Keratinocyte (primary cell): ENCODE measurements around the gene SRRD. TPM values are rescaled to one million over a fixed set of nuclear protein-coding genes. Genes with fewer than 3 reads are reported as not detected.

Experiments used
- DNase-seq: peaks from one replicate; pipeline ENCODE4 v3.0.0-alpha.2; 2011; ENCODE audit warnings: low read depth, missing footprints, low spot score
- FAIRE-seq: peaks from 2 replicates; lab custom pipeline; 2011; peaks lifted over from hg19 to GRCh38; lab: Jason Lieb, UNC
- H2AFZ ChIP-seq: 2 replicates; pipeline ENCODE4 v1.6.0; 2012; ENCODE audit warnings: low read length, control low read depth, inconsistent platforms; ENCODE audit not compliant: control insufficient read depth
- H3K27ac ChIP-seq: 2 replicates; pipeline ENCODE4 v1.5.1; 2011; ENCODE audit warnings: low read length; ENCODE audit not compliant: control insufficient read depth, insufficient read depth
- H3K27me3 ChIP-seq: 3 replicates; pipeline ENCODE4 v1.6.0; 2011; ENCODE audit warnings: low read length; ENCODE audit not compliant: control insufficient read depth, insufficient read depth; ENCODE audit errors: extremely low read depth
- H3K36me3 ChIP-seq, 2 experiments: 2 replicates in 1 of 2; 3 replicates in 1 of 2; pipeline ENCODE4 v1.5.1; 2011; ENCODE audit warnings: low read length in 2 of 2, mild to moderate bottlenecking in 1 of 2; ENCODE audit not compliant: control insufficient read depth in 2 of 2, insufficient read depth in 2 of 2; ENCODE audit errors: extremely low read depth in 1 of 2
- H3K4me1 ChIP-seq: 3 replicates; pipeline ENCODE4 v1.5.1; 2011; ENCODE audit warnings: low read length; ENCODE audit not compliant: control insufficient read depth, insufficient read depth; ENCODE audit errors: extremely low read depth
- H3K4me2 ChIP-seq: 3 replicates; pipeline ENCODE4 v1.6.0; 2011; ENCODE audit warnings: low read depth, low read length; ENCODE audit not compliant: control insufficient read depth, insufficient read depth; ENCODE audit errors: extremely low read depth
- H3K4me3 ChIP-seq, 3 experiments: fragments of 200-600 bp in 1 of 3; sonication (generic) in 1 of 3; 2 replicates in 2 of 3; 3 replicates in 1 of 3; pipeline ENCODE4 v1.5.1; 2011 to 2016; ENCODE audit warnings: low read length in 3 of 3, mild to moderate bottlenecking in 3 of 3, control low read depth in 2 of 3, inconsistent platforms in 1 of 3, low read depth in 1 of 3, mixed read lengths in 1 of 3, mixed run types in 1 of 3, moderate library complexity in 1 of 3; ENCODE audit not compliant: control insufficient read depth in 2 of 3, insufficient read depth in 2 of 3; ENCODE audit errors: extremely low read depth in 1 of 3
- H3K79me2 ChIP-seq: 2 replicates; pipeline ENCODE4 v1.6.0; 2012; ENCODE audit warnings: low read length; ENCODE audit not compliant: control insufficient read depth, insufficient read depth
- H3K9ac ChIP-seq: 3 replicates; pipeline ENCODE4 v1.6.0; 2011; ENCODE audit warnings: low read length; ENCODE audit not compliant: control insufficient read depth, insufficient read depth; ENCODE audit errors: extremely low read depth
- H3K9me1 ChIP-seq: 3 replicates; pipeline ENCODE4 v1.6.0; 2011; ENCODE audit warnings: low read length; ENCODE audit not compliant: control insufficient read depth, insufficient read depth; ENCODE audit errors: extremely low read depth
- H3K9me3 ChIP-seq: 2 replicates; pipeline ENCODE4 v1.5.1; 2012; ENCODE audit warnings: low read depth, low read length; ENCODE audit not compliant: control insufficient read depth
- H4K20me1 ChIP-seq: 3 replicates; pipeline ENCODE4 v1.6.0; 2011; ENCODE audit warnings: low read length; ENCODE audit not compliant: control insufficient read depth, insufficient read depth; ENCODE audit errors: extremely low read depth
- CTCF ChIP-seq, 3 experiments: IDR thresholded peaks in 1 of 3; conservative IDR thresholded peaks in 1 of 3; optimal IDR thresholded peaks in 1 of 3; 2 replicates in 2 of 3; 3 replicates in 1 of 3; pipeline versions ENCODE3 to v1.5.1; 2011; ENCODE audit warnings: low read length in 3 of 3, mild to moderate bottlenecking in 3 of 3, moderate library complexity in 2 of 3, control low read depth in 1 of 3, inconsistent platforms in 1 of 3; ENCODE audit not compliant: insufficient read depth in 2 of 3; ENCODE audit errors: extremely low read depth in 1 of 3
- EZH2 ChIP-seq: IDR thresholded peaks from one replicate; pipeline ENCODE4 v1.6.1; 2012; ENCODE audit warnings: inconsistent platforms, mild to moderate bottlenecking, low read length, moderate library complexity
- dilution Hi-C: fragments of 300-500 bp; cut with MboI; formaldehyde crosslinking; loops from one replicate; pipeline ENCODE4 v1.7.0; 2020; ENCODE audit warnings: low sequenced_read_pairs; ENCODE audit not compliant: extremely low pct_ligation_motif_present
- polyA plus RNA-seq, 5 experiments: library from polyadenylated mRNA; depleted of rRNA in 3 of 5; stranded (reverse) in 3 of 5; stranded (forward) in 1 of 5; unstranded in 1 of 5; fragments of >200 nt; gene quantifications; 1 replicate in 1 of 5; 2 replicates in 3 of 5; 3 replicates in 1 of 5; pipeline versions ENCODE4 v1.2.1 to v1.2.3, GENCODE V29; 2011 to 2012; ENCODE audit warnings: missing spikeins in 2 of 5, low read depth in 1 of 5, low replicate concordance in 1 of 5

Gene SRRD
- polyA plus RNA-seq, 1 donor (not counting 4 experiments of a cell fraction or from before 2014, with no cell fraction given): 45.0 TPM

DNA sequence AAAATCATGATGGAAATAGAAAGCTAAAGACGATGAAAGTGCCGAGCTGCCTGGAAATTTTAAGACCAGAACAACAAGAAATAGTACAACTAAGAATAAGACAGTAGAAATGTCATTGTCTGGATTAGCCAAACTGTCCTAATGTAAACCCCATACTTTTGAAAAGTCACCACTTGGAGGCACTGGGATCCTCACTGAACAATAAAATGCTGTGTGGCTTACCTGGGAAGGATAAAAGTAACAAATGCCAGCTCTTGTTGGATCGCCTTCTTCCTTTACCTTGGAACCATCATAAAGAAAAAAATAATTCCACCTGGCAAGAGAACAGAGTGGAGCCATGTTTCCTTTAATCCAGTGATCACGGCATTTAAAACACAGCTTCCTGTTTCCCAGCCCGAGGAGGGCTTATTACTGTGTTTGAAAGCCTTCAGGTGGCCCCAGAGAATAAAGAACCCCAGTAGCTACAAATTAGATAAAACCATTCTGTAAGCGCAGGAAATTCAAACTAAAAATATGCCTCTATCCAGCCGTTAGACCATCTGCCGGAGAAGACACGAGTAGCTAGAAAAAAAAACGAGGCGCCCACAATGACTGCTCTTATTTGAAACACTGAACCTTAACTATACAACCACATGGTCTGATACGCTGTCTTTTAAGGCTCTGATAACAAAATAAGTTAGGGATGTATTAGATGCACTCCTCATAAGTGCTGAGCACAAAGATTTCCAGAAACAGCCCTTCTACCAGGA, 4.5 kb upstream of the SRRD start:
- peak overlapping the region; percentile 29 for H3K27ac ChIP-seq
- no peaks in the 10 kb centered on the region for H3K9me1 ChIP-seq
- H3K79me2 ChIP-seq: peaks cover 18% of the 10 kb centered on the region
- no peak for TF ChIP-seq CTCF (optimal IDR thresholded peaks at IDR 0.05 in 1 of 3, IDR thresholded peaks at IDR 0.05 in 1 of 3, conservative IDR thresholded peaks at IDR 0.05 in 1 of 3; ENCODE audit: extremely low read depth in 1 of 3, insufficient read depth in 2 of 3, low read length in 3 of 3)
- no peak for TF ChIP-seq EZH2
- H4K20me1 ChIP-seq: no peaks in the 10 kb centered on the region
- peak overlapping the region; percentile 34 for H2AFZ ChIP-seq
- peaks cover 59% of the 10 kb centered on the region for H3K4me1 ChIP-seq
- H3K9ac ChIP-seq: peak overlapping the region; percentile 9
- H3K36me3 ChIP-seq: peaks cover 3 to 23% of the 10 kb centered on the region in 2 experiments
- no peaks in the 10 kb centered on the region for H3K27me3 ChIP-seq
- dilution Hi-C loops: no loop called here
- H3K4me3 ChIP-seq: peak overlapping the region in 2 of 3 experiments; percentile 8 to 36
- H3K4me2 ChIP-seq: peak overlapping the region; percentile 86
- H3K9me3 ChIP-seq: no peaks in the 10 kb centered on the region
- no peak for DNase-seq
- FAIRE-seq: no peak

DNA sequence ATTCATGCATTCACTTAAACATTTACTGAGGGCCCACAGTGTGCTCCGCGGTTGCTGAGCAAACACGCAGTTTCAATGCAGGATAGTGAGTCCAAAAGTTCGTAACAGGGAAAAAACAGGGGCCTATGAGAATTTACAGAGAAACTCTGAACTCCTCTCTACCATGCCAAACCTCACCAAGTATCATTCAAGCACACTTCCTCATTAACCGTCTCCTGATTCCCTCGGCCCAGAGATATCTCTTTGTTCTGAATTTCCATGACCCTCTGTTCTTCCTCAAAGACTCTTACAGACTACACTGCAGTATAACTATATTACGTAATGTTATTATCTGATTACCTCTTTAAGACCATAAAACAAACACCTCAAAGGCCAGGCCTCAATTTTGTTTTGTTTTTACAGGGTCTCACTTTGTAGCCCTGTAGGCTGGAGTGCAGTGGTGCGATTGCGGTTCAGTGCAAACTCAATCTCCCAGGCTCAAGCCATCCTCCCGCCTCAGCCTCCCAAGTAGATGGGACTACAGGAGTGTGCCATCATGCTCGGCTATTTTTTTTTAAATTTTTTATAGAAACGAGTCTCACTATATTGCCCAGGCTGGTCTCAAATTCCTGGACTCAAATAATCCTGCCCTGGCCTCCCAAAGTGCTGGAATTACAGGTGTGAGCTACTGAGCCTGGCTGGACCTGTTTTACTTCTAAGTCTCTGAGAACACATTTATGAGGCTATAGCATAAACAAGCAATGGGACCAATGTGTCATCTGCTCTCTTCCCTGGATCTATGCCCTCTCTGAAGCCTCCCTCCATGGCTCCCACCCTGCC, 3.7 kb upstream of the SRRD start:
- peaks cover 62% of the 10 kb centered on the region for H3K4me1 ChIP-seq
- H3K79me2 ChIP-seq: peaks cover 26% of the 10 kb centered on the region
- DNase-seq (no peak), FAIRE-seq (no peak)
- peaks cover 3 to 23% of the 10 kb centered on the region in 2 experiments for H3K36me3 ChIP-seq
- no peak overlapping the region for H2AFZ ChIP-seq
- TF ChIP-seq CTCF (optimal IDR thresholded peaks at IDR 0.05 in 1 of 3, IDR thresholded peaks at IDR 0.05 in 1 of 3, conservative IDR thresholded peaks at IDR 0.05 in 1 of 3; ENCODE audit: extremely low read depth in 1 of 3, insufficient read depth in 2 of 3, low read length in 3 of 3) (no peak), EZH2 (no peak)
- dilution Hi-C loops: no loop called here
- peak overlapping the region; percentile 86 for H3K4me2 ChIP-seq
- no peaks in the 10 kb centered on the region for H4K20me1 ChIP-seq
- H3K9ac ChIP-seq: no peak overlapping the region
- no peaks in the 10 kb centered on the region for H3K9me1 ChIP-seq
- peak overlapping the region; percentile 8 to 36 (median 29) for H3K4me3 ChIP-seq
- H3K27me3 ChIP-seq: no peaks in the 10 kb centered on the region
- H3K9me3 ChIP-seq: no peaks in the 10 kb centered on the region
- H3K27ac ChIP-seq: peak overlapping the region; percentile 29
